SKM-1 (cell line): Measurements from ENCODE around the gene NKAIN2.

Experiments used
- DNase-seq: peaks from one replicate; lab custom pipeline; 2025; ENCODE audit not compliant: unreplicated experiment; lab: John Stamatoyannopoulos, UW

Gene NKAIN2

DNA sequence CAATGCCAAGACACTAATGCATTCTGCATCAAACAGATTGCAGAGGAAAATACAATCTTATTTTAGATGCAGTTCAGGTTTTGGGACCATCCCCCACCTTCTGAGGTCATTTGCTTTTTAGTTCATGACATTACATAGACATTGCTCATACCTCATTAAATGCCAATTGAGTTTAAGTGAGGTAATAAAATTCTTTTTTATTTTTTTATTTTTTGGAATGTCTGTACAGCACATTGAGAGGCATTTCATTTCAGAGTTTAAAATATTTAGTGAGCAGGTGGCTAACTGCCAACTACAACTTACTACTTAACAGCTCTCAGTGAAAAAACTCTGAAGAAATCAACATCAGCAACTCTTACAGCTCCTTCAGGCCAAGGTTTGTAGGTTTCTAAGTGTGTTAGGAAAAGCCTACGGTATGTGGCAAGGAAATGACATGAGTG is 676.3 kb downstream of the NKAIN2 start:
- DNase-seq: no peak

DNA sequence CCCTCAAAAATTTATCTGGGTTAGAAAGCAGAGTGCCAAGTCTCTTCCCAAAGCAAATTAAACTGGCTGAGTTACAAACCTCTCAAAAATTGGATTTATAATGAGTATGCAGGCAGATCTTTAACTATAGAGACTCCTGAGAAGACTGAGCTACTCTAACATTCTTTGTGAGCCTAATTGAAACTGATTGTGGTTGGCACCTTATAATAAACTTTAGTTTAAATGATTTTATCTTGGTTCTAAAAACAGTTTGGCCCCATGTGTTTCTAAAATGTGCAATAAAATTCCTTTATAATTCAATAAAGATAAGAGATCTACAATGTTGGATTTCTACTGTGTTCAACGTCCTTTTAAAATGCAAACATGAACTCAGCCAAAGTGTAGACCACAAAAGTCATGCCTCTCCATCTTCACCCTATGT is 678.4 kb downstream of the NKAIN2 start:
- no peak for DNase-seq

DNA sequence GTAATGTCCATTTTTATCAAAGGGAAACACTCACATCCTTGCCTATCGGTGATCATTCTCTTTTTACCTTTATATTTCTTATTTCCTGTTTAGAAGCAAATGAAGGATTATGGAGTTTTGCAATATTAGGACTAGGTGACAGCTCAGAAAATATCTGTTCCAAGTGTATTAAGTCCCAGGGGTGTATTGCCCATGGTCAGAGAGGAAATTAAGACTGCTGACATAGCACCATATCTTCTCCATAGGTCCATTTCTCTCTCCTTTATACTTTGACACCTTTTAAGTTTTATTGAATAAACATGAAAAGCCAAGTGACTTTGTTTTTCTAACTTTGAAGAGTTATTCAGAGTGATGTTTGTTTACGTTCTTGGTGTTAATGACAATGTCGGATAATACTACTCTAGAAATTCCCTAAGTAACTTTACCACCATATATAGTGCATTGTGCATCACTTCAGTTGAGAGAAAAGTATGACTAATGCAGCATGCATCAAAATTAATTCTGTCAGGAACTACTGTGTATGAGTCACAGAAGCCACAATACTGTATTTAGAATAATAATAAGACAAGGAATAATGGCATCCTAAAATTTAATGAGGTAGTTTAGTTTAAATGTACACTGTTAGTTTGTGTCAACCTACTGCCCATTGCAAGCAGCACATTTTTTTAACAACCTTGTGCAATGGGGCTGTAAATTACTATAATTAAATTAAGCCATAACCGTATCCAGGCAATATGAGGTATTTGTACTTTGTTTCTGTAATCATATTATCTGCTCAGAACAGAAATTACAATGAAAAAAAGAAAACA is 684.2 kb downstream of the NKAIN2 start:
- DNase-seq: no peak

DNA sequence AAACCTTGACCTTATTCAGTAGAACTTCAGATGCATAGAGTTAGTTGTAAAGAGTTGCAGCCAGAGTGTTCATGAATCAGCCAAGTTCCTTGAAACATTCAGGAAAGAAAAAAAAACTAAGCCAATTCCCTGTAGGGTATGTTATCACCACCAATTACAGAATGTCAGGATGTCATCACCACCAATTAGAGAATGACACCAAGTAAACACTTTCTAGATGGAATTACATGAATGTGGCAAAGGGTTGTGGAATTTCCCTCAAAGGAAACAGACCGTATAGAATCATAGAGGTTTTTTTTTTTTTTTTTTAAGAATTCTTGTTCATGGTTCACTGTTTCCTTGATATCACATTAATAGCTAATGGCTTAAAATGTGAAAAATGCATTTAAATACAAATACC is 686.5 kb downstream of the NKAIN2 start:
- DNase-seq: no peak

DNA sequence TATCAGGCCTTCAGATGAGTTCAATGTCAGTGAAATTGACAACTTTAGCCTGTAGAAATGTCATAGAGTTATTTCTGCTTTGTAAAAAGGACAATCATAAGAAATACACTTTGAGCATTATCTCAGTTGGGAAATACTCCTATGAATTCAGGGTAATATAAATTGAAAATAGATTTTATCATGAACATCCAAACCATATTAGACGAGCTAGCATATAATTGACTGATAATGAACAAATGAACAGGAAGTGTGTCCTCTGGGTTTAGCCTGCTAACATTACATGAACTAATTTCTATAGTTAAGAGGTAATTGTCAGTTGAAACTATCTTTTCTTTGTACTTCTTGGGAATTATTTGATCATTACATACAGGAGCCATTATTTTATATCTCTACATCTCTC is 689.6 kb downstream of the NKAIN2 start:
- no peak for DNase-seq

DNA sequence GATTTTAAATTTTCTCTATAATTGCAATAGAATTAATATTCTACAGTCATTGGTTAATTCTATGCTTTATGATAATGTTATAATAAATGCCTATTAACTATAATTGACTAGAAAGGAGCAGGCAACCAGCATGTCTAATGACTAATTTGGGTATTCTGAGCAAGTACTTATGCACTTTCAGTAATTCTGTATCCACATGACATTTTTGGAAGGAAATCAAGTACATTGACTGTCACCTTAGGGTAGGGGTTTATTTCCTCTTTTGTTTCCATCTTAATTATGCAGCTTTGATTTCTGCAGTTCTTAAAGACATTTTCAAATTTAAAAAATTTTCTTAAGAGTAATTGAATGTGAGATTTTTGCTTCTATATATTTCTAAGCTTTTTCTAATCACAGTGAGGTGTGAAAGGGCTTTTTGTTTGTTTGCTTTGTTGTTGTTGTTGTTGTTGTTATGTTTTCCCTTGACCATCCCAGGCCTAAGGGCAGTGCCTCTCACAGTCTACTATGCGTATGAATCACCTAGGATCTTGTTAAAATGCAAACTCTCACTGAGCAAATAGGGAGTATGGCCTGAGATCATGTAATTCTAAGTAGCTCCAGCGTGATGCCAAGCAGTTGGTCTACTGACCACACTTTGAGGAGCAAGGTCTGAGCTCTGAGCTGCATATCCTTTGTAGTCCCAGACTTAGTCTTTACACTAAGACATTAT is 691.4 kb downstream of the NKAIN2 start:
- no peak for DNase-seq

DNA sequence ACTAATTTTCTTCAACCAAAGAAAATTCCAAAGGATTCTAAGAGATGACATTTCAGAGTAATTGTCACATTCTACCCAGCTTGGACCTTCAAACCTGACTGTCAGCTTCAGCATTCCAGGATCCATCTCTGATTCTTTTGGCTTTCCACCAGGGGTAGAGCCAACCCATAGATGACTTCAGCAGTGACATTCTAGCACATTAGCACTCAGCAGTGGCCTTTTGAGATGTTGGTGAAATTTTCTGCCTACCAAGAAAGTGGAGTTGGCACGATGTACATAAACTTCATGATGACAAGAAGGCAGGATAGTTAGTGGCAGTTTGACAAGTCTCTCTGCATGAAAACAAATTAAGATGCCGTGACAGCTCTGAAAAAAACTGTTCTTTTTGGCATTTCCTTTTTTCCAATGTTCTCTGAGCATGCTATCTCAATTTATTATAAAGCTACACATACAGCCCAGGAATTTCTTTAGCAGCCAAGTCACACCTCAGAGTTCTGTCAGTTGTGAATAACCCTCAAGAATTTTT is 692.1 kb downstream of the NKAIN2 start:
- DNase-seq: no peak

DNA sequence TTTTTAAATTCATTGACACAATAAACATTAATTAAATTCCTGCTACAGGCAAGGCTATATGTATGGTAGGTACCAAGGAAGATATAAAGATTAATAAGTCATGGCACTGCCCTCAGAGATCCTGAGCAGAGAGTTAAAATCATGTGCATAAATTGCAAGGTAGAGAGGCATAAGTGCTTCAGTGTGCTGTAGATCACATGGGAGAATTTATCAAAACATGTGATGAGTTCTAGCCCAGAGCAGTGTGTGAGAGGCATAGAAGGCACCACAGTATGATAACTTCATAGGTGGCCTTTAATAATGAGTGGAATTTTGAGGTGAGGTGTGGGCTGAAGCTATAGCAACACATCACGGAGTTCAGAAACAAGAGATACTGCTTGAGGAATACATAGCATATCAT is 692.7 kb downstream of the NKAIN2 start:
- DNase-seq: no peak

DNA sequence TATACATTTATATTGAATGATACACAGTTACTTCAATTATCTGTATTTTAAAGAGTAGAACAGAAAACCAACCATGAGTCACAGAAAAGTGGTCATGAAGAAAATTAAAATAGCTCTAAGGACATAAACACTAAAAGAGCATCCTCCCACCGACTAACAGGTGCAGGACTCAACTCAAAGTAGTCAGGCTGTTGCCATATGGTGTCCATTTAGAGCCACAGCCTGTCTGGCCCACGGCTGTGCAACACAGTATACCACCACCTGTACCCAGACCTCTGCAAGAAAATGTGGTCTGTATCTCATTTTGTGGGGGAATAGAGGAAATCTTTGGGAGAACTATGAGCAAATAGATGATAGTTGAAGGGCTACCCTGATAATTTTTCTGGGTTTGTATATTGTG is 708.8 kb downstream of the NKAIN2 start:
- no peak for DNase-seq

DNA sequence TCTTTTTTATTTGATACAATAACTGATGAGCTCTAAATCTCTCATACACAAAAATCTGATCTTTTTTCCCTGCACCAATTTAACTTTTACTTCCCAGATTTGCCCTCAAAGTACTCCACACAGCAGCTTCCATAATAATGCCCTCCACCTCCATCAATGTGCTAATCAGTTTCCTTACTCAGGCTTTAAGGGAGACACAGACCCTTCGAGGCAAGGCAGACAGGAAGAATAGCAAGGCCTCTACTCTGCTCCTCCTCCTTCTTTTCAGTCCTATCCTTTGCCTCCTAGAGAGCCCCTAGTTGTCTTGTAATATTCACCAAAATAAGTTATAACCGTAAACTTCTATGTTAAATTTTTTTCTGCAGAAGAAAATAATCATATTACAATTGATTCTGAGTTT is 713.7 kb downstream of the NKAIN2 start:
- DNase-seq: no peak

DNA sequence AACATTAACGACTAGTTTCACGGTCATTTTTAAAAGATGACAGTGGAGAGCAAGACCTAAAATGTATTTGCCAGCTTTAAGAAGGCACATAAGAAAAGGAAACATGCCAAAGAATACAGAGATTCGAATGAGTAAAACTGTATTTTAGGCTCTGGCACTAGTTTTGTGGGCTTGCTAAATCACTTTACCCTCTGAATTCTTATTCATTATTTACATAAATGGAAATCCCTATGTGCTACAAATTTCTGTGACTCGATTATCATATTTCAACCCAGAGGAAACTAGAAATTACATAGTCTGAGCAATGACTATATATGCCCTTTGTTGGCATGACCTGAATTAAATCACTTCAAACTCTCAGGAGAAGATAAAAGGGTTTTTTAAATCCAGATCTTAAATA is 716.8 kb downstream of the NKAIN2 start:
- no peak for DNase-seq

DNA sequence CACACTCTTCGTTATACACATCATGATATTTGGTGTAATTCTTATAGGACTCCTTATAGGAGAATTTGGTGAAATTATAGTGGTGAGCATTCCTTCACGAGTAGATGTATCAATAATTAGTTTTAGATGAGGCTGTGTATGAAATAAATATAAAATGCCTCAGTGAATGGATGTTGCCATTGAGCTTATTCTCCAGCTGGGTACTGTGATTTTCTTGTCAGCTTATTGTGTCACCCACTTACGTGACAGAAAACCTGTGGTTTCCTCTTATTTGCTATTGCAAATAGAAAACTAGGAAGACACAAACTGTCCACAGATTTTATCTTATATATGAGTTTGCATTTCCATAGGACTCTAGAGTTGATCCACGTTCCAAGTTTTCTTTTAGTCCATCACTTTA is 718.7 kb downstream of the NKAIN2 start:
- no peak for DNase-seq

DNA sequence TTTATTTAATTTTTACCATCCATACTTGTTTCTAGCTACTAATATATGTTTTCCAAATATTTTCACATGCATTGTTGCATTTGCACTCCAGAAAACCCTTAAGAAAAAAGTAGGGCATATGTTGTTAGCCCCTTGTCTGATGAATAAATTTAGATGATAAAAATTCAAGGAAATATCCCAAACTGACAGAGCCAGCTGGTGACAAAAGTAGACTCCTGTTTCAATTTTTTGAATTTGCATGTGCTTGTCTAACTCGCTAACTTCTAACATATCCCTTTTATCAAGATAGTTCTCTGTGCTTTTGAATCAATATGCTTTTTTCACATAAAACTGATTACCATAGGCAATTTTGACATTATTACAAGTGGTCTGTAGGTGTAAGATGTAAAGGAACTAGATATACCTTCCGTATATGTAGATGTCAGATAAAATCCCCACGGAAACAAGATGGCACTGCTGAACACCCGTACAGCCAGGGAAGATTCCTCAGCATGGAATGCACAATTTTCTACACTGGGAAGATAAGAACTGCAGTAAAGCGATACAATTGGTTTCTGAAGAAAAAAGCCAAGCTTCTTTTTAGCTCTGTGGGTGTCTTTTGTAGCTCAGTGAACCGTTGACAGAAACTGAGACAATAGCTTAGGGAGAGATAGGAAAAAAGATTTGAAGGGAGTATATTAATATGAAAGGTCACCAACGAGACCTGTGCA is 721.0 kb downstream of the NKAIN2 start:
- DNase-seq: no peak

DNA sequence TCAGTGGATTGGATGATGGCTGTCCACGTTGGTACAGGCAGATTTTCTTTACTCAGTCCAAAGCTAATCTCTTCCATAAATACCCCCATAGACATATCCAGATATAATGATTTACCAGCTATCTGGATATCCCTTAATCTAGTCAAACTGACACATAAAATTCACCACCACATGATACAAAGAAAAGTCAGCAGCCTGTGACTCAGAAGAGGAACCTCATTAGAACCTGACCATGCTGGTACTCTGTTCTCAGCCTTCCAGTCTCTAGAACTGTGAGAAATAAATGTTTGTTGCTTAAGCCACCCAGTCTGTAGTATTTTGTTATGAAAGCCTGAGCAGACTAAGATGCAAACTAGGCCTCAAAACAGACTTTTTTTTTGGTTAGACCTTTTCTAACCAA is 727.3 kb downstream of the NKAIN2 start:
- no peak for DNase-seq

DNA sequence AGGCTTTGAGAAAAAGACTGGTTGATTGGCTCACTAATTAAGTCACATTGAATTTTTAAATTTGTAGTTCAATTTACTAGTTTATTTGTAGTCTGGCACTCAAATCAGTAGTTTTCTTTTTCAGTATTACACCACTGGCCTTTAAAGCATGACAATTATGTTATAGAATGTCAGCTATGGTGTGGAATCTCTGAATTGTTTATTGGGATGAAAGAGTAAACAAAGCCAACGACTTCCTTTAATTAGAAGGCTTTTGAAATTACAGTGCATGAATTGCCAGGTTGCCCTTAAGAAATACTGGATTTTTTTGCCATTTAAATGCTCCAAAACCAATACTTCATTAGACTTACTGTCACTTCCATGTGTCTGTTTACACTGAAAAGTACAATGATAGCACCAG is 731.6 kb downstream of the NKAIN2 start:
- no peak for DNase-seq

DNA sequence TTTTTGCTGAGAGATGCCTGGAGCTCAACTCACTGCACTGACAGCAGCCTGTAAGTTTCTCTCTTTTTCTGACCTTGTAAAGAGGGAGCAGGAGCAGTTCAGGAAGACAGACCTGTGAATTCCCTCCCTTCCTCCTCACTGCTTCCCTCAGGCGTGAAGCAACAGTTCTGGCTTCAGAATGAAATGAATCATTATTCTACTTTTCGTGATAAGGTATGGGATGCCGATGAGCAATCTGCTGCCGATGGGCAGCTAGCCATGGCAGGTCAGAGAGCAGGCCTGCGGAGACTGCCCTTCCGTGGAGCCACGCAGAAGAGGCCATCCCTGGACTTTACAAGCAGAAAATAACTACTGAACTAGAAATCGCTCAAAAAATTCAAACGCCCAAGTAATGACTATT is 732.1 kb downstream of the NKAIN2 start:
- DNase-seq: no peak

DNA sequence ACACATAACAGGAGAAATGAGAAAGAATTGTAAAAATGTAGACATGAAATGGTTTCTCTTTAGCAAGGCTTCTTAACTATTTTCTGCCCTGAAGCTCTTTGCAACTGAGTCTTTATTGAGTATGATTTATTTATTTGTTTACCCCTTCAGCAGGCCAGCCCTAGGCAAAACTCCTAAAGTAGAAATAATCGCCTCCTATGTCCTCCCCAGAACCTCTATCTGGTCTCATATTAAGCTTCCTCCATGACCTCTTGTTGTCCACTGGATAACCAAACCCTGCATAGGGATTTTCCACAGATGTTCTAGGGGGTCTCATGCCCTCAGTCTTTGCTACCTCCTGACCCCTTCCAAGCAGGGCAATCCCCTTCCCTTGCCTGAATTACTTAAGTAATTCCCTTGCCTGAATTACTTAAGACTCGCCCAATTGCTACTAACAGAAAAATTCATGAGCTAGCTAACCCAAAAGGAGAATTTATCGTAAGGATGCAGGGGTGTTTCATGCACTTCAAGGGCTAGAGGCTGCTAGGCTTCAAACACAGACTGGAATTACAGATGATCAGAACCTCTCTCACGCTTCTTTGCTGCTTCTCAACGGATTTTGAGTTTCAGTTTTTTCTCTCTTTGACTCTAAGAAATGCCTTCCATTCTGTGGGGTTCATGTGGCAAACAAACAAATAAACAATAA is 732.6 kb downstream of the NKAIN2 start:
- DNase-seq: no peak

DNA sequence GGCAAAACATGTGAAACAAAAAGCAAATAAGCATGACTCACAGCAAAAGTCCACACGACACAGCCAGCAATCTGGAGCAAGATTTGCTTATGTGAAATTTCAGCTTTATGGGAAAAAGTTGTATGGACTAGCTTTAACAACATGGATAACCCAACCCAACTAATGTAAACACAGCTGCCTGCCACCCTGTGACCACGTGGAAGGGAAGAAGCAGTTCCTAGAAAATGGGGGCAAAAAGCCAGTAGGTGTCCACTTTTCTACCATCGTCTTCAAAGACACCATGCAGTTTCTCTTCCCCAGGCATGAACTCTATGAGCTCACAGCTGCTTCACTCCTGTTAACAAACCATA is 733.2 kb downstream of the NKAIN2 start:
- DNase-seq: no peak

DNA sequence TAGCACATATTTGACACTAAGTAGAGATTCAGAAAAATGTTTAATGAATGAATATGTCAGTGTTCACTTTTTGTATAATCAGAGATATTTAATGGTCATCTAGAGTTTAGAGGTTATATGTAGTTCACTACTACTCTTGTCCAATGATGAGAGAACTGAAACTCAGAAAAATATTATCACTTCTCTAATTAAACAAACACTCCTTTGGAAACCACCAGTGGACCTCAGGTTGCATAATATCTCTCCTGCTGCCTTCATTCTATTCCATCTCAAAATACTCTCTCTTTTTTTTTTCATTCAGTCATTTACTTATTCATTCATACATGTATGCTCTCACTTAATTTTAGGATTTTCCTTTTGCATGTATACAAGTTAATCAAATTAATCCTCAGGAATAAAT is 735.4 kb downstream of the NKAIN2 start:
- no peak for DNase-seq

DNA sequence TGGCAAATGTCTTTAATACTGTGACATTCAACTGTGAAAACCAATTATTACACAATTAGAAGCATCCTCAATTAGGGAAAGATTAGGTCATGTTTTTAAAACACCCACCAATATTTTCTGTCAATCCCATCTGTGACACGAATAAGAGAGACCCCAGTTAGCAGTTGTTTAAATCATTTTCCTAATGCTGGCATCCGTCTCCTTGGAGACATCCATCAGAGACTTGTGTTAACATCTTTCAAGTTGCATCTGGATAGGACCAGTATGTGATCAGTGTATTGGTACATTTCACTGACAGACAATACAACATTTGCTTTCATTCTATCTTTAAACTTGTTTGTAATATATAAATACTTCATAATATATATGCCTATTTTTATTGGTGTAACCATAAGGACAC is 737.9 kb downstream of the NKAIN2 start:
- no peak for DNase-seq

DNA sequence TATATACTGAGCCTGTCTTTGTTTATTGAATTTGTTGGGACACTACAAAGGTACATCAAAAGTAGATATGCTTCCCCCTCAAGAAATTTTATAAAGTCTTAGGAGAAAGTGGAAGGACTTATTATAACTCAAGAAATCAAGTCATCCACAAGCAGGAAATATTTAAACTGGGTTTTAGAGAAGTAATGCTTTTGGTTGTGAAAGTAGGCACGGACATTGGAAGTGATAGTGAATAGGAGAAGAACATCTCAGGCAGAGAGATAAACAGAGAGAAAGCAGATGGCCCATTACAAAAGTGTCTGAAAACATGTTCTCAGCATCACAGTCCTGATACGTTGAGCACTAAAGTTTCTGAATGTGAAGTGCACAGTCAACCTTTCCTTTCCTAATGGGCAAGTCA is 742.9 kb downstream of the NKAIN2 start:
- no peak for DNase-seq
